BLaER1 treated with 17β-estradiol and CSF1 and Interleukin-3, amounts not matched to agents 10 nM and 100 nM (cell line): ENCODE measurements around the gene ZNF273.

Source experiments
- H3K27ac ChIP-seq, 11 experiments: shearing (Covaris generic); formaldehyde crosslinking; 2 replicates each; pipeline ENCODE4 v1.8.1; 2022
- H3K27me3 ChIP-seq, 11 experiments: shearing (Covaris generic); formaldehyde crosslinking; 2 replicates each; pipeline ENCODE4 v1.8.1; 2022
- H3K36me3 ChIP-seq, 11 experiments: shearing (Covaris generic); formaldehyde crosslinking; 2 replicates each; pipeline ENCODE4 v1.8.1; 2022
- H3K4me1 ChIP-seq, 10 experiments: shearing (Covaris generic); formaldehyde crosslinking; 2 replicates each; pipeline ENCODE4 v1.8.1; 2022
- H3K4me2 ChIP-seq, 11 experiments: shearing (Covaris generic); formaldehyde crosslinking; 2 replicates each; pipeline ENCODE4 v1.8.1; 2022
- H3K4me3 ChIP-seq, 10 experiments: shearing (Covaris generic); formaldehyde crosslinking; 2 replicates each; pipeline ENCODE4 v1.8.1; 2022
- H3K9ac ChIP-seq, 11 experiments: shearing (Covaris generic); formaldehyde crosslinking; 2 replicates each; pipeline ENCODE4 v1.8.1; 2022
- H3K9me3 ChIP-seq, 11 experiments: shearing (Covaris generic); formaldehyde crosslinking; replicated peaks in 1 of 11; 2 replicates each; pipeline ENCODE4 v1.8.1; 2022
- H4K20me1 ChIP-seq, 11 experiments: shearing (Covaris generic); formaldehyde crosslinking; 2 replicates each; pipeline ENCODE4 v1.8.1; 2022
- Cebpa-rat ChIP-seq, 11 experiments: shearing (Covaris generic); IDR thresholded peaks; 2 replicates each; pipeline ENCODE4 v1.8.1; 2022

Gene ZNF273

GRCh38 chr7:64875658-64876406, 27.2 kb upstream of the ZNF273 start:
- H4K20me1 ChIP-seq: no peaks in the 10 kb centered on the region
- H3K9me3 ChIP-seq: peaks cover 78 to 100% (median 96%) of the 10 kb centered on the region in 11 experiments
- H3K36me3 ChIP-seq: no peaks in the 10 kb centered on the region
- no peak overlapping the region for H3K4me2 ChIP-seq
- H3K27me3 ChIP-seq: no peaks in the 10 kb centered on the region
- H3K9ac ChIP-seq: no peak overlapping the region
- H3K27ac ChIP-seq: no peak overlapping the region
- no peak for TF ChIP-seq Cebpa-rat (IDR thresholded peaks at IDR 0.05)
- peaks cover 0 to 4% (median 0%) of the 10 kb centered on the region in 10 experiments; a peak in 3 of 20 replicates for H3K4me1 ChIP-seq
- H3K4me3 ChIP-seq: no peak overlapping the region

GRCh38 chr7:64876792-64877713, 26.0 kb upstream of the ZNF273 start:
- H3K9ac ChIP-seq: no peak overlapping the region
- H3K27me3 ChIP-seq: no peaks in the 10 kb centered on the region
- H3K4me1 ChIP-seq: peaks cover 0 to 4% (median 0%) of the 10 kb centered on the region in 10 experiments; a peak in 3 of 20 replicates
- H4K20me1 ChIP-seq: no peaks in the 10 kb centered on the region
- no peak for TF ChIP-seq Cebpa-rat (IDR thresholded peaks at IDR 0.05)
- H3K9me3 ChIP-seq: peaks cover 84 to 100% (median 99%) of the 10 kb centered on the region in 11 experiments
- no peak overlapping the region for H3K27ac ChIP-seq
- H3K4me2 ChIP-seq: no peak overlapping the region
- H3K4me3 ChIP-seq: no peak overlapping the region
- no peaks in the 10 kb centered on the region for H3K36me3 ChIP-seq

GRCh38 chr7:64877714-64878610, 25.1 kb upstream of the ZNF273 start:
- Histone ChIP-seq H3K27me3 (no peaks in the 10 kb centered on the region), H3K4me1 (peaks cover 0 to 4% (median 0%) of the 10 kb centered on the region in 10 experiments; a peak in 3 of 20 replicates), H3K4me2 (no peak overlapping the region), H3K9me3 (peaks cover 90 to 100% (median 100%) of the 10 kb centered on the region in 11 experiments), H3K36me3 (no peaks in the 10 kb centered on the region), H4K20me1 (no peaks in the 10 kb centered on the region), H3K9ac (no peak overlapping the region), H3K27ac (no peak overlapping the region), H3K4me3 (no peak overlapping the region)
- no peak for TF ChIP-seq Cebpa-rat (IDR thresholded peaks at IDR 0.05)

- peaks cover 0 to 4% (median 0%) of the 10 kb centered on the region in 10 experiments; a peak in 3 of 20 replicates for H3K4me1 ChIP-seq
- 0 out of 22 replicates have a peak overlapping the region, but pooled peaks of 1 of the 11 experiments have one; percentile 3 for H3K4me2 ChIP-seq
- H3K4me3 ChIP-seq: no peak overlapping the region
- peaks cover 94 to 100% (median 100%) of the 10 kb centered on the region in 11 experiments for H3K9me3 ChIP-seq
- no peaks in the 10 kb centered on the region for H3K36me3 ChIP-seq
- H3K9ac ChIP-seq: no peak overlapping the region
- H3K27ac ChIP-seq: no peak overlapping the region
- H4K20me1 ChIP-seq: no peaks in the 10 kb centered on the region
- no peaks in the 10 kb centered on the region for H3K27me3 ChIP-seq
- TF ChIP-seq Cebpa-rat (IDR thresholded peaks at IDR 0.05): no peak
Measured at GRCh38 chr7:64878684-64879083, 24.4 kb upstream of the ZNF273 start.

- Histone ChIP-seq H3K4me1 (peaks cover 0 to 4% (median 0%) of the 10 kb centered on the region in 10 experiments; a peak in 3 of 20 replicates), H4K20me1 (no peaks in the 10 kb centered on the region), H3K27me3 (no peaks in the 10 kb centered on the region), H3K4me2 (0 out of 22 replicates have a peak overlapping the region, but pooled peaks of 1 of the 11 experiments have one; percentile 3), H3K27ac (no peak overlapping the region), H3K9me3 (peaks cover 99 to 100% (median 100%) of the 10 kb centered on the region in 11 experiments), H3K36me3 (no peaks in the 10 kb centered on the region), H3K9ac (no peak overlapping the region), H3K4me3 (no peak overlapping the region)
- TF ChIP-seq Cebpa-rat (IDR thresholded peaks at IDR 0.05): no peak
Measured at GRCh38 chr7:64879086-64879730, 23.9 kb upstream of the ZNF273 start.

- H3K4me3 ChIP-seq: no peak overlapping the region
- TF ChIP-seq Cebpa-rat (IDR thresholded peaks at IDR 0.05): no peak
- no peak overlapping the region for H3K9ac ChIP-seq
- H3K4me2 ChIP-seq: no peak overlapping the region
- H3K27ac ChIP-seq: no peak overlapping the region
- H4K20me1 ChIP-seq: no peaks in the 10 kb centered on the region
- H3K36me3 ChIP-seq: no peaks in the 10 kb centered on the region
- H3K4me1 ChIP-seq: peaks cover 0 to 4% (median 0%) of the 10 kb centered on the region in 10 experiments; a peak in 3 of 20 replicates
- H3K9me3 ChIP-seq: peaks cover 100% of the 10 kb centered on the region in 11 experiments
- H3K27me3 ChIP-seq: no peaks in the 10 kb centered on the region
Measured at GRCh38 chr7:64879800-64880199, 23.3 kb upstream of the ZNF273 start.

- TF ChIP-seq Cebpa-rat (IDR thresholded peaks at IDR 0.05): no peak
- H3K4me1 ChIP-seq: peaks cover 0 to 4% (median 0%) of the 10 kb centered on the region in 10 experiments; a peak in 3 of 20 replicates
- H3K27ac ChIP-seq: no peak overlapping the region
- H4K20me1 ChIP-seq: no peaks in the 10 kb centered on the region
- H3K9me3 ChIP-seq: peaks cover 95 to 100% (median 99%) of the 10 kb centered on the region in 11 experiments
- no peaks in the 10 kb centered on the region for H3K27me3 ChIP-seq
- no peak overlapping the region for H3K9ac ChIP-seq
- H3K36me3 ChIP-seq: no peaks in the 10 kb centered on the region
- no peak overlapping the region for H3K4me3 ChIP-seq
- H3K4me2 ChIP-seq: no peak overlapping the region
Measured at GRCh38 chr7:64880322-64881297, 22.5 kb upstream of the ZNF273 start.
